Endothelial cell of umbilical vein (primary cell): ENCODE data around the gene TSBP1. TPM values are rescaled to one million over a fixed set of nuclear protein-coding genes. Genes with fewer than 3 reads are reported as not detected.

Experiments used
- BruUV-seq: library from RNA; stranded (reverse); fragments of 400-500 nt; replicated peaks from 2 replicates; lab custom pipeline; 2021; lab: Mats Ljungman, UMichigan
- CTCF ChIA-PET: fragments of 300-600, 350-600 bp; sonication (Branson Sonifier 250); formaldehyde crosslinking; loops from one replicate; lab custom pipeline; 2021; ENCODE audit warnings: antibody characterized with exemption, inconsistent platforms; lab: Charles Lee
- POLR2A ChIA-PET: fragments of 300-600, 350-600 bp; sonication (Branson Sonifier 250); formaldehyde crosslinking; loops from one replicate; lab custom pipeline; 2021; ENCODE audit warnings: antibody characterized with exemption, inconsistent platforms; lab: Charles Lee
- DNase-seq: peaks from one replicate; pipeline ENCODE4 v3.0.0-alpha.2; 2011; ENCODE audit warnings: low read depth, low spot score
- FAIRE-seq: peaks from 2 replicates; lab custom pipeline; 2011; peaks lifted over from hg19 to GRCh38; lab: Jason Lieb, UNC
- H2AFZ ChIP-seq: 2 replicates; pipeline ENCODE4 v1.6.0; 2012; ENCODE audit warnings: low read depth, low read length, control low read depth, inconsistent platforms
- H3K27ac ChIP-seq: 2 replicates; pipeline ENCODE4 v1.5.1; 2011; ENCODE audit warnings: low read depth, mild to moderate bottlenecking, control low read depth, low read length, moderate library complexity; ENCODE audit not compliant: insufficient read depth
- H3K27me3 ChIP-seq, 2 experiments: 2 replicates each; pipeline versions ENCODE4 v1.6.0 to v1.6.1; 2011; ENCODE audit warnings: low read length in 2 of 2, mixed read lengths in 1 of 2; ENCODE audit not compliant: control insufficient read depth in 2 of 2, insufficient read depth in 2 of 2
- H3K36me3 ChIP-seq, 2 experiments: 2 replicates in 1 of 2; 3 replicates in 1 of 2; pipeline ENCODE4 v1.5.1; 2011; ENCODE audit warnings: low read length in 2 of 2, mild to moderate bottlenecking in 1 of 2, moderate library complexity in 1 of 2; ENCODE audit not compliant: control insufficient read depth in 2 of 2, insufficient read depth in 2 of 2; ENCODE audit errors: extremely low read depth in 1 of 2
- H3K4me1 ChIP-seq: 3 replicates; pipeline ENCODE4 v1.5.1; 2011; ENCODE audit warnings: mild to moderate bottlenecking, low read length; ENCODE audit not compliant: control insufficient read depth, insufficient read depth; ENCODE audit errors: extremely low read depth
- H3K4me2 ChIP-seq: 2 replicates; pipeline ENCODE4 v1.6.1; 2011; ENCODE audit warnings: low read length, control low read depth, mixed read lengths; ENCODE audit not compliant: insufficient read depth
- H3K4me3 ChIP-seq, 3 experiments: fragments of 200-600 bp in 1 of 3; sonication (generic), shearing (Covaris generic) in 1 of 3; replicated peaks in 1 of 3; 2 replicates each; pipeline ENCODE4 v1.5.1; 2011 to 2016; ENCODE audit warnings: control low read depth in 3 of 3, low read length in 3 of 3, mild to moderate bottlenecking in 2 of 3, inconsistent platforms in 1 of 3, low read depth in 1 of 3, moderate library complexity in 1 of 3; ENCODE audit not compliant: insufficient read depth in 1 of 3
- H3K79me2 ChIP-seq: 2 replicates; pipeline ENCODE4 v1.6.0; 2012; ENCODE audit warnings: low read length, inconsistent platforms; ENCODE audit not compliant: control insufficient read depth, insufficient read depth
- H3K9ac ChIP-seq: replicated peaks from 2 replicates; pipeline ENCODE3; 2011; ENCODE audit warnings: low read length, control low read depth; ENCODE audit not compliant: insufficient read depth; ENCODE audit errors: extremely low read depth
- H3K9me1 ChIP-seq: replicated peaks from 3 replicates; pipeline ENCODE4 v1.6.0; 2011; ENCODE audit warnings: mild to moderate bottlenecking, low read length; ENCODE audit not compliant: control insufficient read depth, insufficient read depth; ENCODE audit errors: extremely low read depth
- H3K9me3 ChIP-seq: replicated peaks from 2 replicates; pipeline ENCODE4 v1.5.1; 2012; ENCODE audit warnings: low read length, inconsistent platforms; ENCODE audit not compliant: control insufficient read depth, insufficient read depth
- H4K20me1 ChIP-seq: replicated peaks from 2 replicates; pipeline ENCODE3; 2011; ENCODE audit warnings: mild to moderate bottlenecking, low read length; ENCODE audit not compliant: control insufficient read depth, insufficient read depth; ENCODE audit errors: extremely low read depth
- EZH2 ChIP-seq: IDR thresholded peaks from 2 replicates; pipeline ENCODE4 v1.6.1; 2012; ENCODE audit warnings: borderline replicate concordance, low read depth, mild to moderate bottlenecking, moderate library complexity, low read length, inconsistent platforms; ENCODE audit not compliant: severe bottlenecking
- FOS ChIP-seq: IDR thresholded peaks from 2 replicates; pipeline ENCODE4 v1.6.1; 2011; ENCODE audit warnings: mild to moderate bottlenecking, low read length, moderate library complexity, borderline replicate concordance; ENCODE audit not compliant: insufficient read depth
- JUN ChIP-seq: IDR thresholded peaks from 2 replicates; pipeline ENCODE4 v1.6.1; 2011; ENCODE audit warnings: borderline replicate concordance, low read depth; ENCODE audit not compliant: insufficient read length, insufficient read depth
- POLR2A ChIP-seq: IDR thresholded peaks from 2 replicates; pipeline ENCODE4 v1.6.1; 2012; ENCODE audit warnings: low read depth, mild to moderate bottlenecking, control low read depth, low read length
- dilution Hi-C: fragments of 300-500 bp; cut with MboI; formaldehyde crosslinking; loops from one replicate; pipeline ENCODE4 v1.15.0; 2019; ENCODE audit warnings: low sequenced_read_pairs; ENCODE audit not compliant: extremely low pct_ligation_motif_present
- intact Hi-C: fragments of 100-400 bp; cut with micrococcal nuclease; formaldehyde crosslinking; loops from one replicate; pipeline ENCODE4 v1.10.0; 2022
- polyA plus RNA-seq, 4 experiments: library from polyadenylated mRNA; depleted of rRNA in 3 of 4; stranded (reverse) in 3 of 4; unstranded in 1 of 4; fragments of >200 nt; gene quantifications; 2 replicates each; pipeline versions ENCODE4 v1.2.1 to v1.2.3, GENCODE V29; 2011 to 2012; ENCODE audit warnings: missing spikeins in 1 of 4
- total RNA-seq: library from RNA; stranded (reverse); gene quantifications from 2 replicates; pipeline ENCODE4 v1.2.3, GENCODE V29; 2021
- TF ChIP-seq, protein P1 (sequence below), 2 donors: IDR thresholded peaks; 1 replicate in 1 of 2; 2 replicates in 1 of 2; pipeline ENCODE4 v1.5.1; 2011; ENCODE audit warnings: low read length in 2 of 2, mild to moderate bottlenecking in 2 of 2, moderate library complexity in 2 of 2, control low read depth in 1 of 2, inconsistent platforms in 1 of 2, low read depth in 1 of 2; ENCODE audit not compliant: insufficient read depth in 1 of 2; ENCODE audit errors: extremely low read depth in 1 of 2

The TSBP1 gene
- total and polyA plus RNA-seq, 2 donors (not counting 3 experiments of a cell fraction or from before 2014, with no cell fraction given), result not detected

DNA sequence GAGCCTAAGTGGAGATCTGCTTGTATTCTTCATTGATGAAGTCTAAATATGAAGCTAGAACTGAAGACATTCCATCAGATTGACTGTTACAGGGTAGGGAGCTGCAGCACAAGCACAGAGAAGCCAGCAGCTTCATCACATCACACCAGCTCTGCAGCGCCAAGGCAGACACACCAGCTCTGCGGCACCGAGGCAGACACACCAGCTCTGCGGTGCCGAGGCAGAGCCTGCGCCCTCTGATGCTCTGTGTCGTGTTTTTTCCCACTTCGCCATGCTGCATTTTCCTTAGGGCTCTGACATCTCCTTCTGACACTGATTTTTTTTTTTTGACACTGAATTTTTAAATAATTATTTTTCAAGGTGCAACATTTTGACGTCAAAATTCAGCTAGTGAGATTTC, 34.5 kb upstream of the TSBP1 start:
- Histone ChIP-seq H3K9me1 (no peaks in the 10 kb centered on the region), H4K20me1 (no peaks in the 10 kb centered on the region), H3K4me1 (no peaks in the 10 kb centered on the region), H3K27ac (no peak overlapping the region), H3K79me2 (no peaks in the 10 kb centered on the region), H3K9me3 (no peaks in the 10 kb centered on the region), H3K9ac (no peak overlapping the region), H2AFZ (no peak overlapping the region), H3K27me3 (peaks cover 40 to 59% of the 10 kb centered on the region in 2 experiments), H3K4me3 (no peak overlapping the region), H3K36me3 (no peaks in the 10 kb centered on the region), H3K4me2 (no peak overlapping the region)
- FAIRE-seq, result no peak
- dilution Hi-C loops, result loop anchor here (25.0 kb wide), 1 partner anchor 144 kb away; no protein-coding TSS in a partner anchor
- DNase-seq, result no peak
- BruUV-seq, result no TSS peak
- ChIA-PET CTCF (interaction anchor here (0.9 to 2.3 kb wide), 4 partner anchors 9 to 391 kb away, joined by 3 to 10 read pairs (median 4); no protein-coding TSS in a partner anchor), POLR2A (no interaction called here)
- no peak for TF ChIP-seq EZH2
- intact Hi-C loops, result no loop called here

DNA sequence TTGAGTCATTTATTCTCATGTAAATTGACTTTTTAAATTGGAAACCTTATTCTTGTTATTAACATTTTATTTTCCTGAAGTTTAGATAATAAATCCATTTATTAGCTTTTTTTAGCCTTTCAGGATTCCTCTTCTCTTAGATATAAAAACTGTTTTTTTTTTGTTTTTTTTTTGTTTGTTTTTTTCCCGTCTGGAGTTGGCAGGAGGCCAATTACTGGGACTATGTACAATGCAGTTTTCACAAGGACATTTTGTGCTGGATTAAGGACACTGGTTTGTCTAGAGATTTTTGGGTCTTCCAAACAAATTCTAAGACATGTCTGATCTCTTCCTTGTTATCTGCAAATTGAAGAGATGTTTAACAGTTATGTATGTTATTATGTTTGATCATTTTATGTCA, 34.0 kb upstream of the TSBP1 start:
- no TSS peak for BruUV-seq
- FAIRE-seq (no peak), DNase-seq (no peak)
- H3K9me1 ChIP-seq, result no peaks in the 10 kb centered on the region
- H3K27ac ChIP-seq, result no peak overlapping the region
- TF ChIP-seq FOS (no peak), JUN (no peak), POLR2A (no peak), EZH2 (no peak)
- TF ChIP-seq, protein P1, sequence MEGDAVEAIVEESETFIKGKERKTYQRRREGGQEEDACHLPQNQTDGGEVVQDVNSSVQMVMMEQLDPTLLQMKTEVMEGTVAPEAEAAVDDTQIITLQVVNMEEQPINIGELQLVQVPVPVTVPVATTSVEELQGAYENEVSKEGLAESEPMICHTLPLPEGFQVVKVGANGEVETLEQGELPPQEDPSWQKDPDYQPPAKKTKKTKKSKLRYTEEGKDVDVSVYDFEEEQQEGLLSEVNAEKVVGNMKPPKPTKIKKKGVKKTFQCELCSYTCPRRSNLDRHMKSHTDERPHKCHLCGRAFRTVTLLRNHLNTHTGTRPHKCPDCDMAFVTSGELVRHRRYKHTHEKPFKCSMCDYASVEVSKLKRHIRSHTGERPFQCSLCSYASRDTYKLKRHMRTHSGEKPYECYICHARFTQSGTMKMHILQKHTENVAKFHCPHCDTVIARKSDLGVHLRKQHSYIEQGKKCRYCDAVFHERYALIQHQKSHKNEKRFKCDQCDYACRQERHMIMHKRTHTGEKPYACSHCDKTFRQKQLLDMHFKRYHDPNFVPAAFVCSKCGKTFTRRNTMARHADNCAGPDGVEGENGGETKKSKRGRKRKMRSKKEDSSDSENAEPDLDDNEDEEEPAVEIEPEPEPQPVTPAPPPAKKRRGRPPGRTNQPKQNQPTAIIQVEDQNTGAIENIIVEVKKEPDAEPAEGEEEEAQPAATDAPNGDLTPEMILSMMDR (IDR thresholded peaks at IDR 0.05; ENCODE audit: extremely low read depth in 1 of 2, insufficient read depth in 1 of 2, low read depth in 1 of 2, low read length in 2 of 2), result no peak
- H3K4me1 ChIP-seq, result no peaks in the 10 kb centered on the region
- POLR2A ChIA-PET, result no interaction called here
- no peak overlapping the region for H3K4me3 ChIP-seq
- H2AFZ ChIP-seq, result no peak overlapping the region
- CTCF ChIA-PET, result interaction anchor here (1.2 to 2.3 kb wide), 5 partner anchors 13 to 463 kb away, joined by 3 to 10 read pairs (median 4); no protein-coding TSS in a partner anchor
- no peak overlapping the region for H3K9ac ChIP-seq
- H3K4me2 ChIP-seq, result no peak overlapping the region
- peaks cover 38 to 59% of the 10 kb centered on the region in 2 experiments for H3K27me3 ChIP-seq
- intact Hi-C loops, result no loop called here
- H4K20me1 ChIP-seq, result no peaks in the 10 kb centered on the region
- H3K36me3 ChIP-seq, result no peaks in the 10 kb centered on the region
- dilution Hi-C loops, result loop anchor here (25.0 kb wide), 1 partner anchor 143 kb away; no protein-coding TSS in a partner anchor
- no peaks in the 10 kb centered on the region for H3K79me2 ChIP-seq
- no peaks in the 10 kb centered on the region for H3K9me3 ChIP-seq
